ENCODE measurements around the gene SHISA9.

- TF ChIP-seq CTCF (IDR thresholded peaks at IDR 0.05) = no peak
- TF ChIP-seq POLR2A (IDR thresholded peaks at IDR 0.05) = no peak
- no peak for TF ChIP-seq POLR2AphosphoS5 (IDR thresholded peaks at IDR 0.05)
Observed at GRCh38 chr16:12898551-12898950, 2.8 kb upstream of the SHISA9 start.

Measured in breast epithelium (tissue), 3 donors.